Measurements from ENCODE around the gene SP6.
A peak's percentile ranks its signal among the peaks of the same experiment; 100 is the strongest.

Gene SP6

DNA sequence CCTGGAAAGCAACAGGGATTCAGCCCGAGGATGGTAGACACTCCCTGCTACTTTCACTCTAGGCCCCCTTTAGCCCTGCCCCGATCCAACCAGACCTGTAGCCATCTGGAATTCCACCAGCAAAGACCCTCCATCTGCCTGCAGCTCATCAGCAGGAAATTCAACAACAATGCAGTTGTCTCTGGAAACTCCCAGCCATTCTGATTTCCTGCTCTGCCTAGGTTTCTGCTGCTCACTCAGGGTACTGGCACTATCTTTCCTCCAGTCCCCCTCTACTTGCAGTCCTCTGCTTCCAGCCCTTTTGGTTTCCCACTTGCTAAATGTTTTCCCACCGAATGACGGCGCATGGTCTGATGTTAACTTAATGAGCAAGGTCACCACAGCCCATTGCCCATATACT is 2.7 kb upstream of the SP6 start:
- DNase-seq, result no peak

DNA sequence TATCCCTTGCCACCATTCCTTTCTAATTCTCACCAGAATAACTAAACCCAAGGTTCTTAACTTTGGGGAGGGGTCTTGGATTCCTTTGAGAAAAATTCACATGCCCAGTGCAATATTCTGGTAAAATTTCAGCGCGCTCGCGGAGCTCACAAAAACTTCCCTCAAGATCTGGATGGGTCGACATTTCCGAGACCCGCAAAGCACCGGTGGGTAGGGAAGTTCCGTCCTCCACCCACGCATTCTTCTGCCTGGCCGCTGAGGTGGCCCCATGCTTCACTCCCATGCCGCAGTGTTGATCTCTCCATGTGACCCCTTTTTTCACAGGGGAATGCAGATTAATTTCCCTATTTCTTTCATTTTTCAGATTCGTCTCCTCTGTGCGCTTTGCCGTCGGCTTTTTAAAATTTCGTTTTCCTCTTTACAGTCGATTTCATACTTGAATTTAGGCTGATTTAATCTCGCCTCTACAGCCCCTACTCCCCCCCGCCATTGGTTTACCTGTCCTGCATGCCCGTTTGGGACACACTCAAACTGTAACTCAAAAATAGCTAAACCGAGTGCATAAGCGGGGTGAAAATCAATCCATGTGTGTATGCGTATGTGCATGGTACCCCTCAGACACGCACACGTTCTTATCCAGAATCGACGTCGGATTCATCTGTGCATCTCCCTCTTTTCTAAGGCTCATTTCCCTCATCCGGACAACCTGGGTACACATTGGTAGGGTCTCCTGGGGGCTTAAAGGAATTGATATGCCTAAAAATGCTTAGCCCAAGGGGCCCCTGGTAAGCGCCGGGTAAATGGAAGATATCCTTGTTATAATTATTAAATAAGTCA is 1.4 kb upstream of the SP6 start:
- DNase-seq, result no peak

DNA sequence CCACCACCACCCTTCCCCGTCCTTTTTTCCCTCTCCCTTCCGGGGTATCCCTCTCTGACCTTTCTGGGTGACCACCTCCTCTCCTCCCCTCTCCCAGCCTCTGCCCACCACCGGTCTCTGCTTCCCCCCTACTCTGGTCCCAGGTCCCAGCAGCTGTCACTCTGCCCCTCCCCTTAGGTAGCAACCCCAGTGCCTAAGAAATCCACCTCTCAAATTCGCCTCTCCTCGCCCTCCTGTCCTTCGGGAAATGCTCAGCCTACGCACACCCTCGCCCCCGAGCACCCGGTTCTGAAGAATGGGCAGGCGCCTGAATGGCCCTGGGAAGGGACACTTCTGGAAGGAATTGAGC is 775 bp upstream of the SP6 start:
- no peak for DNase-seq

DNA sequence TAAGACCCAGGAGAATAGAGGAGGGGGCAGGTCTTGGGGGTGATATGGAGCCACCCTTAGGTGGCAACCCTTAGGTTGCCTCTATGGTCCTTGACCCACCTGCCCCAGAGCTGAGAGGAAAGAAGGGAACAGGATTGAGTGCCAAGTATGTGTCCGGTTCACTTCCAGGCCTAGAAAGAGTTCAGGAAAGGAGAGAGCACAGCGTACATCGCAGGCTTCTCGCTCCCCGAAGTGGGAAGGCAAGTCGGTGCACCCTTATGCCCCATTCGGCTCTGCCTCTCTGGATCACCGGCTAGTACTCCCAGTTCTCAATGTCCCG is 631 bp downstream of the SP6 start:
- DNase-seq, result no peak

DNA sequence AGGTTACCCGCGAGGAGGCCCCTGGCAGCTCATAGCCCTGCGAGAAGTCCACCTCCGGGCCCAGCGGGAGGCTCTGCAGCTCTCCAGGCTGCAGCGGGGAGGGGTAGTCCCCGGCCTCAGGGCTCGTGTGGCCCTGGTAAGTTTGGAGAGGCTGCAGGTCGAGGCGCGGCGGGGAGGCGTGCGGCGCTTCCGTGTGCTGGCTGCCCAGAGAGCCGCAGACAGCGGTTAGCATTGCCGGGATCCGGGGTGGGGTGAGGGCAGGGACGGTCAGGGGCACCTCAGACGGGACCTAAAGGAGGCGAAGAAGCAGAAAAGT is 2.8 kb downstream of the SP6 start:
- DNase-seq, result no peak

DNA sequence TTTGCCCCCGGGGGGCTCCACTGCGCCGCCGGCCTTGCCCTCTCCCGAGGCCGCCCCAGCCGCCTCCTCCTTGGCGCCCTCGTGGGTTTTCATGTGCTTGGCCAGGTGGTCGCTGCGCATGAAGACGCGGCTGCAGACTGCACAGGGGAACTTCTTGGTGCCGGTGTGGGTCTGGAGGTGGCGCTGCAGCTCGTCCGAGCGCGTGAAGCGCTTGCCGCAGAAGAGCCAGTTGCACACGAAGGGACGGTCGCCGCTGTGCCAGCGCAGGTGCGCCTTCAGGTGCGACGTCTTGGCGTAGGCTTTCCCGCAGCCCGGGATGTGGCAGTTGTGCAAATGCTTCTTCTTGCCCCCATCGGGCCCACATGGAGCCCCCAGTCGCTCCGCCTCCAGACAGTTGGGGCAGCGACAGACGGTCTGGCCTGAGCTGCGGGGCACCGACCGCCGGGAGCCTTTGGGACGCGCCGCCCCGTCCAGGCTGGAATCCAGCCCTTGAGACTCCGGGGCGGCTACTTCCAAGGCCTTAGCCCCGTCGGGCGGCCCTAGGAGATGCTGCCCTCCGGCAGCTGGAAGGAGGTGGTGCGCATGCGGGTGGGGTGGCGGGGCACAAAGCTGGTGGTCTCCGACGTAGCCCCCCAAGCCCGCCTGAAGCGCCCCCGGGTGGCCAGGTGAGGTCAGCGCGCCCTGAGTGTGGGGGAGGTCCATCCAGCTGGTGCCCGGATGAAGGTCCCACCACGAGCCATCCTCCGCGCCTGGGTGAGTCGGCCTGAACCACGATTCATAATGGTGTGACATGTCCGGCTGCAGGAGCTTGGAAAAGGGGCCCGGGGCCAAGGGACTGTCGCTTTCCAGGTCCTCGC is 3.4 kb downstream of the SP6 start:
- no peak for DNase-seq

DNA sequence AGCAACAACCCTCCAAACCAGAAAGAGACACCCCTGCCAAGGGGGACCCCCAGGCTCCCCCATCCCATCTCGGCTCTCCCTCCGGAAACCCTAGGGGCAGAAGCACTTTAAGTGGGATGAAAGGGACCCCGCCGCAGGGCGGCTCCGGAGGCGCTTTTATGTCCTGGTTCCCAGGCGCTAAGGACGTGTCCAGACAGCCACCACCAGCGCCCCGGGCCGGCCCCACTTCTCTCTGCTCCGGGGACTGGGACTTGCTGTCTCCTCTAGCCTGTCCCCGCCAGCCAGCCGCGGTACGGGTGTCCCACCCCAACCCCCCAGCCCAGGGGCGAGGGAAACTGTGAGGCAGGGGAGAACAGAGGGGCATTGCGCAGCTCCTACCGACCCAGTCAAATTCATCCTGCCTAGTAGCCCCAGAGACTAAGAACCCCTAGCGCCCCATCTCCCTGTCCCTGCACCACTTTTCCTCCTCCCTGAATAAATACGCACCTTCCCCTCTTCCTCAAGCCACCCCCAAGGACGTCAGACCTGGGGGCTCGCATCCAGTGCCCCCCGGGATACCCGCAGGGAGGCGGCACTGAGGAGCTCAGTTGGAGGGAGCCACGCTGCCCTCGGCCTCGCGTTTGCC is 4.1 kb downstream of the SP6 start:
- DNase-seq, result no peak

DNA sequence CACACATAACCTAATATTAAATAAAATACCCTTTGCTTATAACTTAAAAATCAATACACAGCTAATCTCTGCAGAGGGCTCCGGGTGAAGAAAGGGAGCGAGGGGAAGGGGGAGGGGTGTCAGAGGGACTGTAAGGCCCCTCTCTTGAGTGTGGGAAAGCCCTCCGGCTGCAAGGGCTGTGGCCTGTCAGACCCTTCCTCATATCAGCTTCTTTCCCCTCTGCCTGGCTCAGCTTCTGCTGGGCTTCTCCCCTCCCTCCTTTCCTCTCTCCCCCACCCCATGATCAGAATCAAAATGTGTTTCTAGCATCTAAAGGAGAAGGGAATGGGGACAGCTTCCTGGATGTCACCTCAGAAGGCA is 5.3 kb downstream of the SP6 start:
- DNase-seq, result no peak

DNA sequence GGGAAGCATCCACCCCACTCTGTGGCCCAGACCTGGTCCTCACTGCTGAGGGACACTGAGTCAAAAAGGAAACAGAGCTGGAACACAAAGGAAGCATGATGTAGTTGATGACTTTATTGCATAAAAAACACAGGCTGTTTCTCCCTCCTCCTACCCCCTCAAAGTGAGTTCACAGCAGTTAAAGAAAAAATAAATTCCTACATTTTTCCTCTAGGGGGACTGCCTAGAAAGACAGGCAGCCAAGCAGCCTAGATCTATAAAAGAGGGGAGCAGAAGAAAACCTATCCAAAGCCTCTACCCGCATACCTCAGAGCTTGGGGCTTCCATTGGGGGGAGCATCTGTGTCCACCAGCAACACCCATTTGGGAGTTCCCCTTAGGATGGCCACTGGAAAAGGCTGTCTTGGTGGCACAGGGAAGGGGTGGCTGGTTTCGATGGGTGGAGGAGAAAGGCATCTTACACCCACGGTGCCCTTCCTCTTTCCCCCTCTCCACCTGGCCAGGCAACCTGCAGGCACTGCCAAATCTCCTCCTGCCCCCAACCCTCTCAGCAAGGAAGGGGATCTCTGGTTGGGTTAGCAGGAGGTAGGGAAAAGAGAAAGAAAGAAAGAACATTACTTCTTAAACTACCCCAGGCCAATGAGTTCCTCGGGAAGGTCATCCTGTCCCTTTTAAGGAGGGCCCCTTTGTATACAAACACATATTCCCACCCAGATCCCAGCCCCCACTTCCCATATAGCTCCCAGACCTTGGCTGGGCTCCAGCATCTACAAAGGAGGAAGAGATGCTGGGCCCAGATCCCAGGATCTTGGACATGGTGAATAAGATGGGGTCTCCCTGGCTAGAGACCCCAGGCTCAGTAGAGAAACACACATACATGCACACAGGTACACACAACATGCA is 5.9 kb downstream of the SP6 start:
- no peak for DNase-seq

DNA sequence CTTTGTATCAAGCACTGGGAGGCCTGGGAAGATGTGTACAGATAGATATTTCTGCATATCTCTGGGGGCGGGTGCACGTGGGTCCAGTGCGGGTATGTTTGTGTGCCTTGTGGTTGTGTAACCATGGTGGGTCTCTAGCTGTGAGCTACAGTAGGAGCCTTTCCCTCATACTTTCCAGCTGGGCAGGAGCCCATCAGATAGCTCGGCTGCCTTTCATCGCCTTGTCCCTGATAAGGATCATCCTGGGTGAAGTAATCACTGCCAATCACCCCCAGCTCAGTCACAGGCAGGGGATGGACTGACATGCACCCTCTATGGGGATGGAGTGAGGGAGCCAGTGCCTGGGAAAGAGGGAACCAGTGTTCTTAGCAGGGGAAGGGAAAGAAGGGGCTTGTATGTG is 6.7 kb downstream of the SP6 start:
- DNase-seq, result no peak

DNA sequence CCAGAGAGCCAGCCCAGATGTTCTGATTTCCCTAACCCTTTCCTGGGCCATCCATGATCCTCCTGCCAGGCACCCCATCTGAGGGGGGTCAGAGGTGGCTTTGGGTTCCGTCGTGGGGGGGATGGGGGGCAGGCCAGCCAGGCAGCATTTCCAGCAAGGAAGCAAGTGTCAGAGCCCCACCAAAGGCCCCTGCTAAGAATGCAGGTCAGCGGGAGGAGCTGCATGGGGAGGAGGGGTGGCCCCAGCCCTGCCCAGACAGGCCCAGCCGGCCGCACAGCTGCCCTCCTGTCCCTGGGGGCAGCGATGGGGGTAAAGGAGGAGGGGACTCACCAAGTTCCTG is 7.6 kb downstream of the SP6 start:
- DNase-seq, result no peak

DNA sequence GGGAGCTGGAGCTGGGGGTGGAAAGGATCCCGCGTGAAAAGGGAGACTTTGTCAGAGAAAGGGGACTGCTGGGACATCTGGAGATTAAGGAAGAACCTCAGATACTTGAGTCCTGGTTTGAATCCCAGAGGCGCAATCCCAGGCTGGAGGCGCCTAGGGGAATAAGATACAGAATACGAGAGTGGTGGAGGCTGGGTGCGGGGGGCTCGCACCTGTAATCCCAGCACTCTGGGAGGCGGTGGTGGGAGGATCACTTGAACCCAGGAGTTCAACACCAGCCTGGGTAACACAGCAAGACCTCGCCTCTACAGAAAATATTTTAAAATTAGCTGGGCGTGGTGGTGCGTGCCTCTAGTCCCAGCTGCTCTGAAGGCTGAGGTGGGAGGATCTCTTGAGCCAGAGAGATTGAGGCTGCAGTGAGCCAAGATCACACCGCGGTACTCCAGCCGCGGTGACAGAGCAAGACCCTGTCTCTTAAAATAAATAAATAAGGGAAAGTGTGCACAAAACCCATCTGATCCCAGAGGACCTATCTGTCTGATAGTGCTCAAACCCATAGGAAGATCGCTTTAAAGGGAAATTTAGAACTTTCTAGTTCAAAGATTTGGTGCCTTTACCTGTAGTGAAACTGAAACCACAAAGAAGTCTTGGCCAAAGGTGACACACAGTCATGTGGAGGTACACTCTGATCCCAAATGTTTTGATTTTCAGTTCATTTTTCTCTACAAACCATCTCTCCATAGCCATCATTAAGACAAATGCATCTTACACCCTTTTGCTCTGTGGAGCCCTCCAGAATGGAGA is 9.3 kb downstream of the SP6 start:
- no peak for DNase-seq

DNA sequence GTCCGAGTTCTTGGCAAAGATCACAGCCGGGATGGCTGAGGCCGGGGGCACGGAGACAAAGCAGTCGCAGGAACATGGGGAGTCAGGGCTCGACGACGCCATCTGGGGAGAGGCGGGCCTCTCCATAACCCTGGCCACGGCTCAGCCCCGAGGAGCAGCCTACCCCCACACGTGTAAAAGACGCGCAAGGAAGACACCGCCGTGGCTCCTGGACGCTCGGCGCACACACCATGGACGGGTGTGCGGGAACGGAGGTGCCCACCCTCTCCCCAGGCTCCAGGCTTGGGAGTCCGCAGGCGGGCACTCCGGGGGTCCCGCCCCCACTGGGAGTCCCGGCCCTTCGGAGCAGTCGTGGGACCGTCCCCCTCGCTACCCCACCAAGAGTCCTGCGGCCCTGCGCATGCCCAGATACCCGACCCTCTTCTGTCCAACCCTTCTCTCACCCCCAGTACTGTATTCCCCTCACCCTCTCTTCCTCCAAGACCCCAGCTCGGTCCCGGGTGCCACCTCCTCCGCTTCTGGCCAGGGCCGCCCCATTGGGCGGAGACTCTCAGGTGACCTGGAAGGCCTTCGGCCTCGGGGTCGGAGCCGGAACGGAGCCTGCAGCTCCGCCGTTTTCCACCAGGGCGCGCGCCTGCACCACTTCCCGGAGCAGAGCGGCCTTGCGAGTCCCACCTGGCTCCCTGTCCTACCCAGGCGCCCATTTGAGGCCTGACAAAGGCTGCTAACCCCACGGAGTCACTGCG is 10.0 kb downstream of the SP6 start, which contains the start of gene SCRN2:
Gene SCRN2 (minus strand): TSS at position 532 of the 746 bp plus-strand sequence. CDS start 430 bp downstream, at position 102.
- DNase-seq, result peak; percentile 57 to 86

DNA sequence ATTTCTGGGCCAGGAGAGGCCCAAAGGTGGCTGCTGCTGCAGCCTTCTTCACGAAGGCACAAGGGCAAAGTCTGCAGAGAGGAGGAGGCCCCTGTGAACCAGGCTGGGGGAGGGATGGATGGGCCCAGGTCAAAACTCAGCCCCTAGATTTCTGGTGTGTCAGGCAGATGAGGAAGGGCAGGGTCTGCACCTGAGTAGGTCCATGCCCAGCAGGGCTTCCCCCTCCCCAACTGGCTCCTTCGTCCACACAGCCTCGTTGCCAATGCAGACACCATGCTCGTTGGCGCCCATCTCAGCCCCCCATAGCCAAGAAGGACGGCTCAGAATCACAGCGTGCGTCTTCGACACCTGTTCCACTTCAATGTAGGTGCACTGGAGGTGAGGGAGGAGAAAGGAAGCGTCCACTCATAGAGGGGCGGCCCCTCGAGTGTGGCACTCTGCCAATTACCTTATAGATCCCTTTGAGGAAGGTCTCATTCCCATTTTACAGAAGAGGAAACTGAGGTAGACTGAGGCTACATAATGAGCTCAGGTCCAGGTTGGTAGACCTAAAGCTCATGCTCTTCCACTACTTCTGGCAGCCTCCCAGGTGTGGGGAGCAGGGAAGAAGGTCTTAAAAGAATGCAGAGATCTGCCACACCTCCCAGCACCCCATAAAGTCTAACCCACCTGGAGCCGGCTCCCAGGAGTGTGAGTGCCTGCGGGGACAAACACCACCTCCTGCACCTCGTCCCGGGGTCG is 10.8 kb downstream of the SP6 start:
- DNase-seq, result no peak

DNA sequence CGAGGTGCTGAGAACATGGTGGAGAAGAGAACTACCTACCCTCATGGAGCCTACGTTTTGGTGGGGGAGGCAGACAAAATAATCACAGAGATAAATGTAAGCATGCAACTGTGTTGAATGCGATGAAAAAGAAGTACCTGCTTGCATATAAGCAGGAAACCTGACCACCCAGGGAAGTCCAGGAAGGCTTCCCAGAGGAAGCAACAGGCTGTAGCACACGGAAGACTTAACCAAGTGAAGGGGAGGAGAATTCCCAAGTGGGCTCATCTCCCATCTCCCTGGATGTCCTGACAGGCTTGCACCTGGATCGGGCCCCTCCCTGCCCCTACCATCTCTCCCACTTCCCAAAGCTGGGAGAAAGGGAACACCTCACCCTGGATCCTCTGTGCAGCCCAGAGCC is 11.9 kb downstream of the SP6 start:
- DNase-seq, result no peak

DNA sequence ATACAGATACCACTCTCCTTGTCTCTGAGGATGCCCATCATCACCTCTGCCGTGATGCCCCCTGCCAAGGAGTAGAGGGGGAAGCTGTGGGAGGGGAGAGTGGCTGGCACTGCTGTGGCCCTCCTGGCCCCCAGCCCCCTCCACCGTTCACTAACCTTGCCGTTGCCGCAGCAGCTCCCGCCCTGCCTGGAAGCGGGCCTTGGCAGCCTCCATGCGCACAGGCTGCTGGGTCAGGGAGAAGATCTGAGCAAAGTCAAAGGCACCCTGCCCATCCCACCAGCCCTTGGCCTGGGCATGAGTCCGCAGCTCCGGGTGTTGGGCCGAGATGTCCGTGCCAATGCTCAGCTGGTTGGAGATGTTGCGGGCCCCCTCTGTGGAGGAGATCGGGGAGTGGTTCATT is 12.3 kb downstream of the SP6 start:
- DNase-seq, result no peak

DNA sequence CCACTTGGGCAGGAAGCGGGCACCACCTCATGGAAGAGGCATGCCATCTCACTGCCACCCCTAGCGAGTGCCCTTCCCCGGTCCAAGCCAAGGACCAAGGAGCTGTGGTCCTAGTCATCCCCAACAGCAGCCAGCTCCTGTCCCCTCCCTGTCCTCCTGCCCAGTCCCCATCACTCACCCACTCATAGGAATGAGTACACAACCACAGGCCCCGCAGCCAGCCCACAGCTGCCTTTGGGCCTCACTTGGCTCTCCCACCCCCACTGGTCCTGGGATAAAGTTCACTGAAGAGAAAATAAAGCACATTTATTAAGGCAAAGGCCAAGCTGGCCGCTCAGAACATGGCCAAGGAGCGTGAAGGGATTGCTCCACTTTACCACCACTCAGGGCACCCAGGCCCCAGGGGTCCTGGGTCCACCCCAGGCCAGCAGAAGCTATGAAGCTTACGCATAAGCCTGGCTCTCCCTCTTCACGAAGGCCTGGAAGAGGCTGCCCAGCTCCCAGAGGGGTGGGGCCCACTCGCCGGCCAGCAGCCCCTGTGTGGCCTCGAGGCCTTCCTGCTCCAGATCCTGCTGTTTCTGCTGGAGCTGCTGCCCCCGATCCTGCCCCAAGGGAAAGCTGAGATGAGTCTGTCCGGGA is 13.4 kb downstream of the SP6 start:
- no peak for DNase-seq

DNA sequence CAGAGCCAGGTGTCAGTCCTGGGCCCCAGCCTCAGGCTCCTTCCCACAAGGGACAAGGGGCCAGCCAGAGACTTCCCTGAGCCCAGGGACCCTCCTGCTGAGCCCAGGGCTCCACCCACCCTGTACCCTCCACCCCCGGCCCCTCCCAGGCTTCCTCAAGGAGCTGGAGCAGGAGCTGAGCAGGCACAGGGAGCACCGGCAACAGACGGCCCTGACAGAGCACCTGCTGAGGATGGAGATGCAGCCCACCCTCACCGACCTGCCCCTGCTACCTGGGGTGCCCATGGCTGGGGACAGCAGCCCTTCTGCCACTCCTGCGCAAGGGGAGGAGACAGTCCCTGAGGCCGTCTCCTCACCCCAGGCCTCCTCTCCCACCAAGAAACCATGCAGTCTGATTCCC is 14.4 kb downstream of the SP6 start:
- no peak for DNase-seq

DNA sequence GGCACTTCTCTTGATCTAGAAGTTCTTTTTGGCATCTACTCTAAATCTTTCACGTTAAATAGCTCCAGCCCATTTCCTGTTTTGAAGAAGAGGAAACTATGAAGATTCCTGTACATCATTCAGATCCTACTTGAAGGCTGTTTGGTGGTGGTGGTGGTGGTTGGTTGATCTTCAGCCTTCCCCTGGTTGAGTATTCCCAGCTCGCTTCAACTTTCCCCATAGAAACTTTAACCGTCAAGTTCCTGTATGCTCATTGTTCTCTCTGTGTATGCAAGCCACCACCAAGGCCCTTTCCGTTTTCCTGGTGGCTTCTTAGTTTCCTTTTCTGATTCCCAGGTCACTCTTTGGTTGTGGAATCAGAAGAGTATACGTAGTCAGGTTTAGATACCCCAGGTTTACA is 16.2 kb downstream of the SP6 start:
- DNase-seq, result no peak

DNA sequence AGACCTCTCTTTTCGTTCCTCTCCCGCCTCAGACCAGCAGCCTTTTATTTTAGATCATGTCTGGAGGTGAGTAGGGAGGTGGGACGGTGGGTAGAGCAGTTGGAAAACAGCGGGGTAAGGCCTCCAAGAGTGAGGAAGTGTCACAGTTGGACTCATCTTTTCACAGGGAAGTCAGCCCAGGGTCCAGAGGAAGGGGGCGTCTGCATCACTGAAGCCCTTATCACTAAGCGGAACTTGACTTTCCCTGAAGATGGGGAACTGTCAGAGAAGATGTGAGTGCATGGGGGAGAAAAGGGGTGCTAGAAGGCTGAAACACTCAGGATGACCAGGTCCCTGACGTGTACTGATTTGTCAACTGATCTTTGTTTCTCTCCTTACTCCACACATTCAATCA is 19.0 kb downstream of the SP6 start:
- DNase-seq, result no peak

All from NCI-H446 (cell line).